K562 (cell line): Measurements from ENCODE around the gene NINJ2. TPM values are rescaled to one million over a fixed set of nuclear protein-coding genes. Genes with fewer than 3 reads are reported as not detected.

Experiments
- ATAC-seq: fragments of 200-7000 bp; cut with Tn5 transposase; 3 replicates; pipeline ENCODE4 v1.9.1; 2020; ENCODE audit warnings: moderate library complexity
- BruUV-seq: library from RNA; stranded (reverse); fragments of 400-500 nt; replicated peaks from 2 replicates; lab custom pipeline; 2021; lab: Mats Ljungman, UMichigan
- CTCF ChIA-PET: fragments of 300-600 bp; formaldehyde crosslinking; extraction: SDS; loops from one replicate; lab custom pipeline; 2021; ENCODE audit warnings: low intra/inter-chr PET ratio; lab: Yijun Ruan, JAX
- POLR2A ChIA-PET: fragments of 300-600, 350-650 bp; sonication (Branson Sonifier 250); formaldehyde crosslinking; extraction: SDS; loops from one replicate; lab custom pipeline; 2021; ENCODE audit warnings: antibody characterized with exemption, inconsistent platforms; lab: Yijun Ruan, JAX
- DNase-seq, 4 experiments: peaks; one replicate each; pipeline versions ENCODE4 v3.0.0 to v3.0.0-alpha.2; 2011 to 2018; ENCODE audit warnings: low spot score in 3 of 4, mixed read lengths in 3 of 4; ENCODE audit errors: extremely low read depth in 1 of 4
- FAIRE-seq: peaks from 2 replicates; lab custom pipeline; 2011; peaks lifted over from hg19 to GRCh38; lab: Jason Lieb, UNC
- H2AFZ ChIP-seq: 2 replicates; pipeline ENCODE4 v1.6.0; 2011; ENCODE audit warnings: low read depth, low read length, control low read depth, inconsistent platforms
- H3K27ac ChIP-seq: fragments of 200-600 bp; 3 replicates; pipeline ENCODE4 v1.8.0; 2011; ENCODE audit warnings: low read depth, mild to moderate bottlenecking, control low read depth, inconsistent platforms, low read length, moderate library complexity, mixed read lengths; ENCODE audit errors: extremely low read depth
- H3K27me3 ChIP-seq, 2 experiments: fragments of 300-600 bp in 1 of 2; 2 replicates in 1 of 2; 3 replicates in 1 of 2; pipeline versions ENCODE4 v1.6.0 to v1.8.0; 2011; ENCODE audit warnings: inconsistent platforms in 2 of 2, low read length in 2 of 2, mild to moderate bottlenecking in 1 of 2, mixed read lengths in 1 of 2, moderate library complexity in 1 of 2; ENCODE audit not compliant: control insufficient read depth in 2 of 2, insufficient read depth in 2 of 2
- H3K36me3 ChIP-seq: fragments of 300-600 bp; 3 replicates; pipeline ENCODE4 v1.8.0; 2011; ENCODE audit warnings: mild to moderate bottlenecking, low read length, inconsistent platforms; ENCODE audit not compliant: control insufficient read depth, insufficient read depth
- H3K4me1 ChIP-seq, 2 experiments: fragments of 200-600 bp in 1 of 2; replicated peaks in 1 of 2; 2 replicates in 1 of 2; 3 replicates in 1 of 2; pipeline versions ENCODE4 v1.5.1 to v1.8.0; 2011; ENCODE audit warnings: inconsistent platforms in 2 of 2, low read length in 2 of 2, mild to moderate bottlenecking in 1 of 2, mixed read lengths in 1 of 2, moderate library complexity in 1 of 2; ENCODE audit not compliant: control insufficient read depth in 2 of 2, insufficient read depth in 2 of 2
- H3K4me2 ChIP-seq: 2 replicates; pipeline ENCODE4 v1.6.1; 2011; ENCODE audit warnings: low read length, control low read depth, inconsistent platforms, mixed read lengths; ENCODE audit not compliant: insufficient read depth
- H3K4me3 ChIP-seq: fragments of 200-600 bp; sonication (generic), shearing (Covaris generic); 2 replicates; pipeline ENCODE4 v1.5.1; 2016; ENCODE audit warnings: control low read depth, inconsistent platforms
- H3K79me2 ChIP-seq: fragments of 200-600 bp; 3 replicates; pipeline ENCODE4 v1.8.0; 2011; ENCODE audit warnings: low read length, inconsistent platforms; ENCODE audit not compliant: control insufficient read depth, insufficient read depth
- H3K9ac ChIP-seq, 2 experiments: 2 replicates each; pipeline versions ENCODE4 v1.6.0 to v1.6.1; 2011; ENCODE audit warnings: low read depth in 2 of 2, low read length in 2 of 2, control low read depth in 1 of 2, inconsistent platforms in 1 of 2, mild to moderate bottlenecking in 1 of 2, mixed read lengths in 1 of 2; ENCODE audit not compliant: insufficient read depth in 1 of 2
- H3K9me1 ChIP-seq: one replicate; pipeline ENCODE4 v1.6.0; 2011; ENCODE audit warnings: inconsistent platforms, mild to moderate bottlenecking, low read length, moderate library complexity; ENCODE audit not compliant: control insufficient read depth, insufficient read depth
- H3K9me3 ChIP-seq: replicated peaks from 2 replicates; pipeline ENCODE4 v1.5.1; 2011; ENCODE audit warnings: low read depth, low read length, inconsistent platforms; ENCODE audit not compliant: control insufficient read depth, insufficient read depth
- H4K20me1 ChIP-seq: replicated peaks from 2 replicates; pipeline ENCODE4 v1.6.1; 2011; ENCODE audit warnings: low read length, inconsistent platforms, mixed read lengths; ENCODE audit not compliant: control insufficient read depth, insufficient read depth
- ARID2 ChIP-seq: fragments of 450-650 bp; IDR thresholded peaks from 2 replicates; pipeline ENCODE4 v1.6.1; 2017; ENCODE audit warnings: antibody characterized with exemption, mild to moderate bottlenecking
- CREM ChIP-seq: IDR thresholded peaks from 2 replicates; pipeline ENCODE4 v1.6.1; 2014; ENCODE audit warnings: antibody characterized with exemption, low read depth
- FUS ChIP-seq: fragments of 200-400 bp; formaldehyde crosslinking; optimal IDR thresholded peaks from 2 replicates; pipeline ENCODE3; 2017; ENCODE audit warnings: low read depth, low read length
- NCOA4 ChIP-seq: fragments of 450-650 bp; IDR thresholded peaks from 2 replicates; pipeline ENCODE4 v1.6.1; 2018; ENCODE audit warnings: mild to moderate bottlenecking; ENCODE audit not compliant: partially characterized antibody
- SAFB ChIP-seq: fragments of 200-400 bp; formaldehyde crosslinking; IDR thresholded peaks from 2 replicates; pipeline ENCODE4 v1.6.1; 2017; ENCODE audit warnings: low read depth, low read length, borderline replicate concordance
- ZBED1 ChIP-seq: IDR thresholded peaks from 2 replicates; pipeline ENCODE4 v1.6.1; 2014
- ZNF263 ChIP-seq: sonication (generic); formaldehyde crosslinking; IDR thresholded peaks from 2 replicates; pipeline ENCODE4 v1.8.0; 2022; ENCODE audit warnings: mild to moderate bottlenecking, missing genetic modification reagents, borderline replicate concordance
- ZNF282 ChIP-seq: sonication (generic); formaldehyde crosslinking; IDR thresholded peaks from 2 replicates; pipeline ENCODE4 v1.8.1; 2023; ENCODE audit warnings: missing genetic modification reagents
- WGBS: fragments of 100-300 bp; shearing (Covaris generic); methylation state at CpG from one replicate; pipeline ENCODE4 v1.1.6; 2016; ENCODE audit warnings: low coverage, mixed read lengths; ENCODE audit not compliant: insufficient coverage; ENCODE audit errors: missing lambda C conversion rate; 5-methylcytosine and 5-hydroxymethylcytosine counted together
- in situ Hi-C: fragments of 300-500 bp; cut with MboI; formaldehyde crosslinking; loops from 4 replicates; pipeline ENCODE4 v1.15.0; 2018; ENCODE audit warnings: inconsistent platforms, mixed read lengths
- intact Hi-C: fragments of 100-400 bp; cut with micrococcal nuclease; formaldehyde crosslinking; loops from 2 replicates; pipeline ENCODE4 v1.14.2; 2022
- polyA plus RNA-seq, 8 experiments: library from polyadenylated mRNA; depleted of rRNA in 4 of 8; stranded (reverse) in 5 of 8; unstranded in 3 of 8; fragments of >200 nt; fragmentation: Nextera tagmentation in 2 of 8; fragmentation: Illumina TruSeq in 1 of 8; extraction: Ambion mirVana in 2 of 8; extraction: Trizol in 1 of 8; gene quantifications; 2 replicates each; pipeline versions ENCODE4 v1.2.1 to v1.2.3, GENCODE V29; 2011 to 2014; ENCODE audit warnings: inconsistent platforms in 1 of 8, missing spikeins in 1 of 8
- total RNA-seq, 7 experiments: library from RNA; depleted of rRNA in 6 of 7; stranded (reverse); fragments of >200 nt in 6 of 7; fragmentation: Illumina TruSeq in 2 of 7; extraction: Trizol in 2 of 7; gene quantifications; 2 replicates each; pipeline versions ENCODE4 v1.2.1 to v1.2.3, GENCODE V29; 2011 to 2021; ENCODE audit warnings: low replicate concordance in 1 of 7
- TF ChIP-seq, protein P1 (sequence below): fragments of 450-650 bp; conservative IDR thresholded peaks from 2 replicates; pipeline ENCODE4 v1.6.1; 2016; ENCODE audit warnings: missing genetic modification characterization, low read depth, mild to moderate bottlenecking, missing compliant biosample characterization, moderate library complexity
- TF ChIP-seq, protein P2 (sequence below): fragments of 250-450 bp; sonication (Bioruptor Pico); IDR thresholded peaks from 2 replicates; pipeline ENCODE4 v1.5.0; 2021
- TF ChIP-seq, protein P3 (sequence below): IDR thresholded peaks from 2 replicates; pipeline ENCODE4 v1.6.1; 2011; ENCODE audit not compliant: insufficient read length; ENCODE audit errors: extremely low read depth
- TF ChIP-seq, protein P4 (sequence below): fragments of 200-800 bp; sonication (Bioruptor generic); IDR thresholded peaks from 2 replicates; pipeline ENCODE4 v1.6.1; 2017; ENCODE audit warnings: missing genetic modification characterization, missing compliant biosample characterization

NINJ2 gene
- total and polyA plus RNA-seq, 9 of the 15 experiments (the other 6 are each of a cell fraction or from before 2014, with no cell fraction given), result 2.6 to 16.0 (median 4.5) TPM

DNA sequence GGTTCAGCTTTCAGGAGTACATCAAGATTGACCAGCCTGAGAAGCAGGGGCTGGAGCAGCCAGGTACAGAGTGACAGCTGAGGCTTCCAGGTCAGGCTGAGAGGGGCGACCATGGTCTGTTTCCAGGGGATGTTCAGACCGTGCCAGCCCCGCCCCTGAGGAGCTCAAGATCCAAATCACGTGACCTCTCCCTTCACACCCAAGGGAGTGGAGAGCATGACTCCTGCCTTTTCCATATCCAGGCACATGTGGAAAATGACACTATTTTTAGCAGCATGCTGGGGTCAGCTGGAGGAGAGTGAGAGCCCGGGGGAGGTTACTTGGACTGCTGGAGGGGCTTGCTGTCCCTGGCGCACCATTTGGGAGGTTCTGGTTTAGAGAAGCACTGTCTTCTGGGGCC lies 110.8 kb downstream of the NINJ2 start (continued):
- TF ChIP-seq, protein P1, sequence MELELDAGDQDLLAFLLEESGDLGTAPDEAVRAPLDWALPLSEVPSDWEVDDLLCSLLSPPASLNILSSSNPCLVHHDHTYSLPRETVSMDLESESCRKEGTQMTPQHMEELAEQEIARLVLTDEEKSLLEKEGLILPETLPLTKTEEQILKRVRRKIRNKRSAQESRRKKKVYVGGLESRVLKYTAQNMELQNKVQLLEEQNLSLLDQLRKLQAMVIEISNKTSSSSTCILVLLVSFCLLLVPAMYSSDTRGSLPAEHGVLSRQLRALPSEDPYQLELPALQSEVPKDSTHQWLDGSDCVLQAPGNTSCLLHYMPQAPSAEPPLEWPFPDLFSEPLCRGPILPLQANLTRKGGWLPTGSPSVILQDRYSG (tag), result no peak
- TF ChIP-seq, protein P2, sequence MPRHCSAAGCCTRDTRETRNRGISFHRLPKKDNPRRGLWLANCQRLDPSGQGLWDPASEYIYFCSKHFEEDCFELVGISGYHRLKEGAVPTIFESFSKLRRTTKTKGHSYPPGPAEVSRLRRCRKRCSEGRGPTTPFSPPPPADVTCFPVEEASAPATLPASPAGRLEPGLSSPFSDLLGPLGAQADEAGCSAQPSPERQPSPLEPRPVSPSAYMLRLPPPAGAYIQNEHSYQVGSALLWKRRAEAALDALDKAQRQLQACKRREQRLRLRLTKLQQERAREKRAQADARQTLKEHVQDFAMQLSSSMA (CRISPR knock-in tag), result no peak
- TF ChIP-seq ZBED1, result no peak
- TF ChIP-seq ARID2, result no peak

DNA sequence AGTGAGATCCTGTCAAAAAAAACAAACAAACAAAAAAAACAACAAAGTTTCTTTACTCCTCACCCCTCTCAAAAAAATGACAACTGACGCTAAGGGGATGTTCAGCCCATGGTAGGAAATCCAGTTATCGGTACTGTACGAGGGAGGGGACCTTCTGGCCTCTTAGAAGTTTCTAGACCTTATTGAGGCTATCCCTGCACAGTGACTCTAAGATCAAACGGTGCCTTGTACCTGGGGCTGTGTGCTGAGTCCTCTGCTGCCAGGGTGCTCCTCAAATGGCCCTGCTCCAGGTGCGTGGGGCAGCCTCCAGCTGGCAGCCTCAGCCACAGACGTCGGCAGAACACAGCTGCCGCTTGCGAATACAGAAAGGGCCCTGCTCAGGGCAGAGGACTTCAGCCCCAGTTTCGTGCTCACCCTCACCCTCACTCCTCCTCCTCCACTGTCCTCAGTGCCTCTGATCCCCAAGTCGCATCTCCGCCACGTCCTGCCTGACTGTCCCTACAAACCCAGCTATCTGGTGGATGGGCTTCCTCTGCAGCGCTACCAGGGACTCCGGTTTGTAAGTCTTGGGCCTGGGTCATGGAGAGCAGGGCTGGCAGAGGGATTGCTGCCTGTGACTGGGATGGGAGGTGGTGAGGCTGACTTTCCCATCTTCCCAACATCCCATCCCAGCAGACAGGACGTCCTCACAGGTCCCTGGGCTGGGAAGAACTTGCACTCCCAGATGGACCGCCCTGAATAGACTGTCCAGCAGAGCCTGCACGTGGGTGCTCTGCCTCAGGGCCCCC lies 112.6 kb downstream of the NINJ2 start:
- Histone ChIP-seq H3K9me1 (peaks cover 3% of the 10 kb centered on the region), H3K27me3 (peaks cover 2 to 63% of the 10 kb centered on the region in 2 experiments; a peak in 4 of 5 replicates), H3K4me3 (no peak overlapping the region), H3K4me1 (peaks cover 0 to 22% of the 10 kb centered on the region in 2 experiments; a peak in 3 of 5 replicates), H4K20me1 (no peaks in the 10 kb centered on the region; the same call in 1 of the 2 replicates), H3K79me2 (no peaks in the 10 kb centered on the region), H3K4me2 (no peak overlapping the region), H3K27ac (no peak overlapping the region), H2AFZ (no peak overlapping the region), H3K9ac (peak overlapping the region in 1 of 2 experiments; percentile 58; a peak in 1 of 4 replicates), H3K9me3 (no peaks in the 10 kb centered on the region), H3K36me3 (no peaks in the 10 kb centered on the region)
- DNase-seq (no peak), ATAC-seq (no peak), FAIRE-seq (no peak)
- BruUV-seq, result no TSS peak
- in situ Hi-C loops, result loop anchor here (25.0 kb wide), 1 partner anchor 1037 kb away; the partner anchor contains the start of gene FBXL14
- WGBS, result 10% methylated on average over 13 of the region's 18 CpGs
- TF ChIP-seq ZNF263 (CRISPR knock-in tag) (peak; percentile 73; the same call in 1 of the 2 replicates), NCOA4 (no peak), FUS (no peak), SAFB (no peak), CREM (no peak), ZNF282 (CRISPR knock-in tag) (no peak)
- TF ChIP-seq, protein P3, sequence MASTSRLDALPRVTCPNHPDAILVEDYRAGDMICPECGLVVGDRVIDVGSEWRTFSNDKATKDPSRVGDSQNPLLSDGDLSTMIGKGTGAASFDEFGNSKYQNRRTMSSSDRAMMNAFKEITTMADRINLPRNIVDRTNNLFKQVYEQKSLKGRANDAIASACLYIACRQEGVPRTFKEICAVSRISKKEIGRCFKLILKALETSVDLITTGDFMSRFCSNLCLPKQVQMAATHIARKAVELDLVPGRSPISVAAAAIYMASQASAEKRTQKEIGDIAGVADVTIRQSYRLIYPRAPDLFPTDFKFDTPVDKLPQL, result no peak
- TF ChIP-seq, protein P4, sequence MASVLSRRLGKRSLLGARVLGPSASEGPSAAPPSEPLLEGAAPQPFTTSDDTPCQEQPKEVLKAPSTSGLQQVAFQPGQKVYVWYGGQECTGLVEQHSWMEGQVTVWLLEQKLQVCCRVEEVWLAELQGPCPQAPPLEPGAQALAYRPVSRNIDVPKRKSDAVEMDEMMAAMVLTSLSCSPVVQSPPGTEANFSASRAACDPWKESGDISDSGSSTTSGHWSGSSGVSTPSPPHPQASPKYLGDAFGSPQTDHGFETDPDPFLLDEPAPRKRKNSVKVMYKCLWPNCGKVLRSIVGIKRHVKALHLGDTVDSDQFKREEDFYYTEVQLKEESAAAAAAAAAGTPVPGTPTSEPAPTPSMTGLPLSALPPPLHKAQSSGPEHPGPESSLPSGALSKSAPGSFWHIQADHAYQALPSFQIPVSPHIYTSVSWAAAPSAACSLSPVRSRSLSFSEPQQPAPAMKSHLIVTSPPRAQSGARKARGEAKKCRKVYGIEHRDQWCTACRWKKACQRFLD (CRISPR knock-in tag), result no peak
- ChIA-PET CTCF (no interaction called here), POLR2A (interaction anchor here (0.7 to 1.1 kb wide), 2 partner anchors 13 to 73 kb away, joined by 3 read pairs; no protein-coding TSS in a partner anchor)
- intact Hi-C loops, result no loop called here
